Smooth muscle cell (in vitro differentiated cells): ENCODE results near the gene BICRAL. TPM values are rescaled to one million over a fixed set of nuclear protein-coding genes. Genes with fewer than 3 reads are reported as not detected.
"Not testable (repeated sequence)": the region's sequence is repeated elsewhere in the genome, so short reads cannot be mapped to it uniquely, and the experiment has no call there.

Source experiments
- DNase-seq: peaks from one replicate; lab custom pipeline; 2025; ENCODE audit not compliant: unreplicated experiment; lab: John Stamatoyannopoulos, UW
- H2AFZ ChIP-seq: fragments of 200-600 bp; sonication (generic); 2 replicates; pipeline ENCODE4 v1.6.0; 2016; ENCODE audit warnings: antibody characterized with exemption, low read depth, mild to moderate bottlenecking
- H3F3A ChIP-seq: fragments of 200-600 bp; sonication (generic); 2 replicates; pipeline ENCODE4 v1.6.0; 2017; ENCODE audit warnings: antibody characterized with exemption, low read depth
- H3K27ac ChIP-seq: fragments of 200-600 bp; sonication (generic); 2 replicates; pipeline ENCODE4 v1.5.1; 2016; ENCODE audit warnings: low read depth, mild to moderate bottlenecking
- H3K27me3 ChIP-seq: fragments of 200-600 bp; sonication (generic); 2 replicates; pipeline ENCODE4 v1.6.1; 2016; ENCODE audit warnings: low read depth, mild to moderate bottlenecking
- H3K36me3 ChIP-seq: fragments of 200-600 bp; sonication (generic); 2 replicates; pipeline ENCODE4 v1.5.1; 2016; ENCODE audit warnings: low read depth
- H3K4me1 ChIP-seq: fragments of 200-600 bp; sonication (generic); 2 replicates; pipeline ENCODE4 v1.5.1; 2016; ENCODE audit warnings: low read depth
- H3K4me2 ChIP-seq: fragments of 200-600 bp; sonication (generic); 2 replicates; pipeline ENCODE4 v1.6.0; 2016; ENCODE audit warnings: mild to moderate bottlenecking
- H3K4me3 ChIP-seq: fragments of 200-600 bp; sonication (generic); 2 replicates; pipeline ENCODE4 v1.5.1; 2016; ENCODE audit warnings: mild to moderate bottlenecking
- H3K79me2 ChIP-seq: fragments of 200-600 bp; sonication (generic); 2 replicates; pipeline ENCODE4 v1.6.0; 2016; ENCODE audit warnings: low read depth, mild to moderate bottlenecking
- H3K9ac ChIP-seq: fragments of 200-600 bp; sonication (generic); 2 replicates; pipeline ENCODE4 v1.6.0; 2016; ENCODE audit warnings: low read depth
- H3K9me3 ChIP-seq: fragments of 200-600 bp; sonication (generic); replicated peaks from 2 replicates; pipeline ENCODE4 v1.5.1; 2016; ENCODE audit warnings: low read depth
- H4K20me1 ChIP-seq: fragments of 200-600 bp; sonication (generic); 2 replicates; pipeline ENCODE4 v1.6.0; 2016; ENCODE audit warnings: low read depth
- WGBS: methylation state at CpG from one replicate; pipeline ENCODE4 v1.1.7; 2016; ENCODE audit warnings: low lambda C conversion rate; 5-methylcytosine and 5-hydroxymethylcytosine counted together
- polyA plus RNA-seq: library from polyadenylated mRNA; unstranded; fragments of >200 nt; fragmentation: Nextera tagmentation; extraction: Ambion mirVana; gene quantifications from 2 replicates; pipeline ENCODE4 v1.2.1, GENCODE V29; 2016
- total RNA-seq: library from RNA; depleted of rRNA; stranded (reverse); fragments of >200 nt; gene quantifications from 2 replicates; pipeline ENCODE4 v1.2.3, GENCODE V29; 2014
- TF ChIP-seq, protein P1 (sequence below): fragments of 200-600 bp; sonication (generic); IDR thresholded peaks from 2 replicates; pipeline ENCODE4 v1.5.1; 2017; ENCODE audit warnings: borderline replicate concordance, mild to moderate bottlenecking, antibody characterized with exemption; ENCODE audit not compliant: insufficient read depth, poor library complexity, severe bottlenecking

The BICRAL gene
- total and polyA plus RNA-seq, 2 experiments from 2014 or later, result 1.4 to 7.9 TPM

DNA sequence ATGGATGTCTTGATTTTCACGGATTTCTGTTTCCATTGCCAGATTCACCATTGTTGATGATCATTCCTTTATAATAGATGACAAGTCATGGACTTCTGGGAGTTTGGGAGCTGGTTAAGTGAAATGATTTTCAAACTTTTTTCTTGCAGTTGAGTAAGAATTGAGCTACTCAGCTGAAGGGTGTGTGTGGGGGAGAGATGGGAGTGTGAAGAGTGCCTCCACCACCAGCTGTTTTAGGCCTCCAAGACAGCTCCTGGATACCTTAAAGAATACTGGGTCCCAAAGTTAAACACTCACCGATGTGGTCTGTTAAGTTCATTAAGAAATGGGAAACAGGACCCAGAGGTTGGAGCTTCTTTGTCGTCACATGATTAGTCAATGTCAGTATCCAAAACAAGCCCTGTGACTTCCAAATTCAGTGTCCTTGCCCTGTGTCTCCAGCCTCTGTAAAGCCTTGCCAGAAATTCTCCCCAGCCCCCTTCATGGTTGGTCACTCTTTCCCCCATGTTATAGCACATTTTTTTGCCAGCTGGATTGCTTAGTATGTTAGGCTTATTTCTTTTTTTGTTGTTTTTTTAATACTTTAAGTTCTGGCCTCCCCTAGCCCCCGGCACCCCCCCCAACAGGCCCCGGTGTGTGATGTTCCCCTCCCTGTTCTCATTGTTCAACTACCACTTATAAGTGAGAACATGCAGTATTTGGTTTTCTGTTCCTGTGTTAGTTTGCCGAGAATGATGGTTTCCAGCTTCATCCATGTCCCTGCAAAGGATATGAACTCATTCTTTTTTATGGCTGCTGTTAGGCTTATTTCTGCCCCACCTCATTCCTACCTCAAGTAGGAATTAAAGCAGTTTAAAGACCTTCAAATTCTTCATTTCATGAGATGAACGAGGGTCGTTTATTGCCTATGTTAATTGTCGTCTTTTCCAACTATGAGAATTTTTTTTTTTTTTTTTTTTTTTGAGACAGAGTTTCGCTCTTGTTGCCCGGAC, 26.9 kb downstream of the BICRAL start:
- H4K20me1 ChIP-seq, result no peaks in the 10 kb centered on the region
- no peak overlapping the region for H3K4me3 ChIP-seq
- no peak overlapping the region for H3K4me2 ChIP-seq
- H2AFZ ChIP-seq, result no peak overlapping the region
- H3K9ac ChIP-seq, result no peak overlapping the region
- no peak for DNase-seq
- no peak overlapping the region for H3K27ac ChIP-seq
- TF ChIP-seq, protein P1, sequence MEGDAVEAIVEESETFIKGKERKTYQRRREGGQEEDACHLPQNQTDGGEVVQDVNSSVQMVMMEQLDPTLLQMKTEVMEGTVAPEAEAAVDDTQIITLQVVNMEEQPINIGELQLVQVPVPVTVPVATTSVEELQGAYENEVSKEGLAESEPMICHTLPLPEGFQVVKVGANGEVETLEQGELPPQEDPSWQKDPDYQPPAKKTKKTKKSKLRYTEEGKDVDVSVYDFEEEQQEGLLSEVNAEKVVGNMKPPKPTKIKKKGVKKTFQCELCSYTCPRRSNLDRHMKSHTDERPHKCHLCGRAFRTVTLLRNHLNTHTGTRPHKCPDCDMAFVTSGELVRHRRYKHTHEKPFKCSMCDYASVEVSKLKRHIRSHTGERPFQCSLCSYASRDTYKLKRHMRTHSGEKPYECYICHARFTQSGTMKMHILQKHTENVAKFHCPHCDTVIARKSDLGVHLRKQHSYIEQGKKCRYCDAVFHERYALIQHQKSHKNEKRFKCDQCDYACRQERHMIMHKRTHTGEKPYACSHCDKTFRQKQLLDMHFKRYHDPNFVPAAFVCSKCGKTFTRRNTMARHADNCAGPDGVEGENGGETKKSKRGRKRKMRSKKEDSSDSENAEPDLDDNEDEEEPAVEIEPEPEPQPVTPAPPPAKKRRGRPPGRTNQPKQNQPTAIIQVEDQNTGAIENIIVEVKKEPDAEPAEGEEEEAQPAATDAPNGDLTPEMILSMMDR, result no peak
- H3K36me3 ChIP-seq, result no peaks in the 10 kb centered on the region
- H3K9me3 ChIP-seq, result no peaks in the 10 kb centered on the region
- no peaks in the 10 kb centered on the region for H3F3A ChIP-seq
- H3K4me1 ChIP-seq, result no peaks in the 10 kb centered on the region
- no peaks in the 10 kb centered on the region for H3K79me2 ChIP-seq
- 95% methylated on average over 11 of the region's 11 CpGs for WGBS
- H3K27me3 ChIP-seq, result no peaks in the 10 kb centered on the region

DNA sequence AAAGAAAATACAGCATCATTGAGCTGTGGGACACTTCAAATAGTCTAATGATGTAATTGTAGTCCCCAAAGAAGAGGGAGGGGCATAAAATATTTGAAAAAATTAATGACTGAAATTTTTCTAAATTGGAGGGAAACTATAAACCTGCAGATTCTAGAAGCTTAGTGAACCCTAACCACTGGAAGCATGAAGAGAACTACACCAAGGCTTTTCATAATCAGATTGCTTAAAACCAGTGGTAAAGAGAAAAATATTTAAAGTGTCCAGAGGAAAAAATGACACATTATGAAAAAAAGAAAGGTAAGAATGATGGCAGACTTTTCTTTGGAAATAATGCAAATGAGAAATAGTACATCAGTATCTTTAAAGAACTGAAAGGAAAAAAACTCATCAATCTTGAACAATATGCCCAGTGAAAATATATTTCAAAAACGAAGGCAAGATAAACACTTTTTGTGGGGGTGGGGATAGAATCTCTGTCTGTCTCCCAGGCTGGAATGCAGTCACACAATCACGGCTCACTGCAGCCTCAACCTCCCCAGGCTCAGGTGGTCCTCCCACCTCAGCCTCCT, 31.3 kb downstream of the BICRAL start:
- no peaks in the 10 kb centered on the region for H3K9me3 ChIP-seq

DNA sequence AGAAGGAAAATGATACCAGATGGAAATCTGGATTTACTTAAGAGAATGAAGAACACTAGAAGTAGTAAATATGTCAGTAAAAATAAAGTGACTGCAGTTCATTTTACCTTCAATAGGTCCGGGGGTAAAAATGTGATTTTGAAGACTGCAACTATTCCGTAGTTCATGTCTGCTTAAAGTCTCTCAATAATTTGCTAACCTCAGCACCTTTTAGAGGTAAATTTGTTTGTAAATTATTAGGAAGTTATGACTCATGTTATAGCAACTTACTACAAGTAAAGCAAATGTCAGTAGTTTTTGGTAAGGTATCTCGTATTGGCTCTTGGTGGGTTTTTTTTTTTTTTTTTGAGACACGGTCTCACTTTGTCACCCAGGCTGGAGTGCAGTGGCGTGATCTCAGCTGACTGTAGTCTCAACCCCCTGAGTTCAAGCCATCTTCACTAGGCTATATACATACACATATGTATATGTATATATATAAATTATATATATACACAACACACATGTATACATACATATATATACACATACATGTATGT, 32.1 kb downstream of the BICRAL start:
- H3K9me3 ChIP-seq, result no peaks in the 10 kb centered on the region
- DNase-seq, result no peak
- no peaks in the 10 kb centered on the region for H3K27me3 ChIP-seq
- H3K79me2 ChIP-seq, result no peaks in the 10 kb centered on the region
- H3K4me2 ChIP-seq, result no peak overlapping the region
- no peak overlapping the region for H3K27ac ChIP-seq
- H3K4me3 ChIP-seq, result no peak overlapping the region
- H3F3A ChIP-seq, result no peaks in the 10 kb centered on the region
- no peak overlapping the region for H2AFZ ChIP-seq
- no peaks in the 10 kb centered on the region for H4K20me1 ChIP-seq
- TF ChIP-seq, protein P1, result no peak
- no peak overlapping the region for H3K9ac ChIP-seq
- H3K4me1 ChIP-seq, result no peaks in the 10 kb centered on the region
- H3K36me3 ChIP-seq, result no peaks in the 10 kb centered on the region
- 94% methylated on average over 5 of the region's 5 CpGs for WGBS

More for the DNA sequence above, 31.3 kb downstream of the BICRAL start:
- Histone ChIP-seq H3F3A (no peaks in the 10 kb centered on the region), H3K27ac (no peak overlapping the region), H3K36me3 (no peaks in the 10 kb centered on the region), H3K79me2 (no peaks in the 10 kb centered on the region), H3K9ac (no peak overlapping the region), H3K4me3 (no peak overlapping the region), H3K4me2 (no peak overlapping the region), H4K20me1 (no peaks in the 10 kb centered on the region), H2AFZ (no peak overlapping the region), H3K4me1 (no peaks in the 10 kb centered on the region), H3K27me3 (no peaks in the 10 kb centered on the region)
- DNase-seq, result no peak
- WGBS, result 81% methylated on average over 2 of the region's 2 CpGs
- TF ChIP-seq, protein P1, result no peak

DNA sequence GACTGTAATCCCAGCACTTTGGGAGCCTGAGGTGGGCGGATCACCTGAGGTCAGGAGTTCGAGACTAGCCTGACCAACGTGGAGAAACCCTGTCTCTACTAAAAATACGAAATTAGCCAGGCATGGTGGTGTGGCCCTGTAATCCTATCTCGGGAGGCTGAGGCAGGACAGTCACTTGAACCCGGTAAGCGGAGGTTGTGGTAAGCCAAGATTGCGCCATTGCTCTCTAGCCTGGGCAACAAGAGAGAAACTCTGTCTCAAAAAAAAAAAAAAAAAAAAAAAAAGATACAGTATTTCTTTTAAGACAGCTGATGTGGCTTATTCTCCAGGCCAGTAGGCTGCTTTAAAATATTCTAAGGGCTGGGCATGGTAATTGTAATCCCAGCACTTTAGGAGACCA, 33.9 kb downstream of the BICRAL start:
- H3K79me2 ChIP-seq, H3K27me3 ChIP-seq: not testable (repeated sequence)

More for the DNA sequence above, 33.9 kb downstream of the BICRAL start:
- DNase-seq, H3K4me2 ChIP-seq, H3K9me3 ChIP-seq, H3K9ac ChIP-seq, H2AFZ ChIP-seq, H3K4me3 ChIP-seq, H3K36me3 ChIP-seq, H4K20me1 ChIP-seq, H3F3A ChIP-seq, H3K4me1 ChIP-seq, H3K27ac ChIP-seq: not testable (repeated sequence)
- 98% methylated on average over 8 of the region's 8 CpGs for WGBS
